NT2/D1 (cell line): Measurements from ENCODE around the gene CLCNKB.

Experiments used
- SUZ12 ChIP-seq: IDR thresholded peaks from 2 replicates; pipeline ENCODE4 v1.6.1; 2011; ENCODE audit not compliant: insufficient read length, insufficient read depth; ENCODE audit errors: extremely low read depth
- YY1 ChIP-seq: IDR thresholded peaks from 2 replicates; pipeline ENCODE4 v1.6.1; 2011; ENCODE audit not compliant: insufficient read length, insufficient read depth
- ZNF274 ChIP-seq: IDR thresholded peaks from 2 replicates; pipeline ENCODE4 v1.6.1; 2011; ENCODE audit warnings: mild to moderate bottlenecking, low read depth, low read length

- TF ChIP-seq ZNF274 (no peak), YY1 (no peak), SUZ12 (no peak)
These were observed 58.0 kb downstream of the CLCNKB start for GRCh38 chr1:16101623-16102022.
